ENCODE results near the gene ATP6V1G2.

GRCh38 chr6:31586008-31586407 lies 39.6 kb upstream of the ATP6V1G2 start, which contains the start of gene LST1:
- TF ChIP-seq CTCF (IDR thresholded peaks at IDR 0.05) (no peak), POLR2A (IDR thresholded peaks at IDR 0.05) (no peak), EP300 (IDR thresholded peaks at IDR 0.05) (no peak)

Measured in tibial nerve (tissue), 4 donors.